Fibroblast of mammary gland (primary cell): ENCODE measurements around the gene ASTN2.

ENCODE experiments used
- DNase-seq: peaks from one replicate; pipeline ENCODE4 v3.0.0-alpha.2; 2010; ENCODE audit warnings: low read depth
- H3K4me3 ChIP-seq: 2 replicates; pipeline ENCODE4 v1.5.1; 2011; ENCODE audit warnings: low read depth, mild to moderate bottlenecking, low read length, moderate library complexity; ENCODE audit not compliant: control insufficient read depth
- CTCF ChIP-seq: conservative IDR thresholded peaks from 2 replicates; pipeline ENCODE4 v1.5.1; 2011; ENCODE audit warnings: low read depth, low read length, inconsistent platforms; ENCODE audit not compliant: control insufficient read depth, insufficient read depth

The ASTN2 gene

GRCh38 chr9:116757030-116757429 lies 657.8 kb downstream of the ASTN2 start:
- no peak for DNase-seq
- no peak for TF ChIP-seq CTCF
- H3K4me3 ChIP-seq: no peak overlapping the region

- no peak overlapping the region for H3K4me3 ChIP-seq
- no peak for TF ChIP-seq CTCF
- no peak for DNase-seq
Observed at GRCh38 chr9:116753389-116753788, 661.5 kb downstream of the ASTN2 start.

- no peak for TF ChIP-seq CTCF
- DNase-seq: no peak
- H3K4me3 ChIP-seq: no peak overlapping the region
Observed at GRCh38 chr9:116750510-116750909, 664.3 kb downstream of the ASTN2 start.

- H3K4me3 ChIP-seq: no peak overlapping the region
- TF ChIP-seq CTCF: no peak
- no peak for DNase-seq
Observed at GRCh38 chr9:116749772-116750171, 665.1 kb downstream of the ASTN2 start.

GRCh38 chr9:116749176-116749575 lies 665.7 kb downstream of the ASTN2 start:
- DNase-seq: no peak
- H3K4me3 ChIP-seq: no peak overlapping the region
- no peak for TF ChIP-seq CTCF

GRCh38 chr9:116741742-116742141 lies 673.1 kb downstream of the ASTN2 start:
- TF ChIP-seq CTCF: no peak

GRCh38 chr9:116741086-116741740 lies 673.6 kb downstream of the ASTN2 start:
- no peak for DNase-seq
- H3K4me3 ChIP-seq: no peak overlapping the region
- TF ChIP-seq CTCF: no peak

More at GRCh38 chr9:116741742-116742141, 673.1 kb downstream of the ASTN2 start:
- H3K4me3 ChIP-seq: no peak overlapping the region
- DNase-seq: no peak
